Neural crest cell (in vitro differentiated cells): ENCODE results near the gene PLB1. TPM values are rescaled to one million over a fixed set of nuclear protein-coding genes. Genes with fewer than 3 reads are reported as not detected.

ENCODE experiments used
- DNase-seq: peaks from one replicate; pipeline ENCODE4 v3.0.0; 2021; ENCODE audit warnings: low read depth, mixed read lengths, low spot score
- H3K27ac Mint-ChIP-seq: one replicate; pipeline ENCODE4 v1.8.0; 2021; ENCODE audit warnings: mild to moderate bottlenecking, mixed read lengths; ENCODE audit not compliant: unreplicated experiment
- H3K27me3 Mint-ChIP-seq: 2 replicates; pipeline ENCODE4 v1.8.0; 2021; ENCODE audit warnings: low read depth, mild to moderate bottlenecking, mixed read lengths
- H3K36me3 Mint-ChIP-seq: 2 replicates; pipeline ENCODE4 v1.8.0; 2021; ENCODE audit warnings: low read depth, mild to moderate bottlenecking, mixed read lengths
- H3K4me1 Mint-ChIP-seq: 2 replicates; pipeline ENCODE4 v1.8.0; 2021; ENCODE audit warnings: mixed read lengths
- H3K4me3 Mint-ChIP-seq: one replicate; pipeline ENCODE4 v1.8.0; 2021; ENCODE audit warnings: mild to moderate bottlenecking, mixed read lengths
- H3K9me3 Mint-ChIP-seq: 2 replicates; pipeline ENCODE4 v1.8.0; 2021; ENCODE audit warnings: mixed read lengths
- CTCF ChIP-seq: fragments of 200-600 bp; sonication (generic); conservative IDR thresholded peaks from 2 replicates; pipeline ENCODE4 v1.5.0; 2021; ENCODE audit warnings: antibody characterized with exemption, mild to moderate bottlenecking
- total RNA-seq: library from RNA; stranded (reverse); gene quantifications from 2 replicates; pipeline ENCODE4 v1.2.1, GENCODE V29; 2021

Gene PLB1
- total RNA-seq, 1 donor from 2014 or later, result 0.16 TPM

GRCh38 chr2:28659127-28659526 is 163.3 kb downstream of the PLB1 start:
- H3K27me3 Mint-ChIP-seq, result no peaks in the 10 kb centered on the region
- no peak overlapping the region for H3K27ac Mint-ChIP-seq
- no peak overlapping the region for H3K4me3 Mint-ChIP-seq
- no peaks in the 10 kb centered on the region for H3K36me3 Mint-ChIP-seq
- no peak for TF ChIP-seq CTCF
- H3K4me1 Mint-ChIP-seq, result peaks cover 5% of the 10 kb centered on the region
- no peaks in the 10 kb centered on the region for H3K9me3 Mint-ChIP-seq
- no peak for DNase-seq

DNA sequence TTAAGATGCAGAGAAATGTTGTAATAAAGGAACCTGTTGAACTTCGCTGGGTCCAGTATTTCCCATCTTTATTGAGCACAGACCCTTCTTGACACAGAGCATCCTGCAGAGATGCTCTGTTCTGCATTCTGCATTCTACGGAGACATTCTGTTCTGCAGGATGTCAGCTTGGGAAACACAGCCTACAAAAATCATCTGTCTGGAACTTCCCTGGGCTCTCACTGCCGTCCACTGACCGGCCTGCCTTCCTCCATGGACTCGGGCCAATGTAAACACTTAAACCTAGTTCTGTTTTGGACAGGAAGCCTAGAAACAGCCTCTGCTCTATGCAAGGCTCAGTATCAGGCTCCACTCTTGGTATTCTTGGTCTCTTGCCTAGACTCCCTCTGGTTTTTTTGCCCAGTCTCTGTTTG is 165.7 kb downstream of the PLB1 start:
- Mint-ChIP-seq H3K27me3 (no peaks in the 10 kb centered on the region), H3K4me3 (no peak overlapping the region), H3K9me3 (no peaks in the 10 kb centered on the region), H3K4me1 (peaks cover 19% of the 10 kb centered on the region), H3K27ac (no peak overlapping the region), H3K36me3 (no peaks in the 10 kb centered on the region)
- DNase-seq, result no peak
- TF ChIP-seq CTCF, result no peak

DNA sequence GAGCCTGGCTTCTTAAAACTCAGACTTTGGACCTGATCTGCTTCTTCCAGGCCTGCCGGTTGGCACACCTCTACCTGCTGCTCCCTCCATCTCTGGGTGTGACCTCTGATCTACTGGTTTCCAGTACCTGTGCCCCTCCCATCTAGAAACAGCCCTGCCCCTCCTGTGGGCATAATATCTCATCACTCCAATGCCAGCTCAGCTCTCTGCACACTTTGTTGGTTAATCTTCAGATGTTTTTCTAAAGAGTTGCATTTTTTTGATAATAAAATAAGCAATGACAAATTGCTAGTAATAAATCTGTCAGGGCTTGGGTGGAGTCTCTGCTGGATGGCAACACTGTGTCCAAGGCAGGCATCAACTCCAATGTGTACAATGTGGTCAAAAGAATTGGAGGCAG is 166.2 kb downstream of the PLB1 start:
- DNase-seq, result no peak
- H3K4me1 Mint-ChIP-seq, result peaks cover 19% of the 10 kb centered on the region
- no peak for TF ChIP-seq CTCF
- H3K4me3 Mint-ChIP-seq, result no peak overlapping the region
- no peak overlapping the region for H3K27ac Mint-ChIP-seq
- H3K27me3 Mint-ChIP-seq, result no peaks in the 10 kb centered on the region
- no peaks in the 10 kb centered on the region for H3K9me3 Mint-ChIP-seq
- no peaks in the 10 kb centered on the region for H3K36me3 Mint-ChIP-seq

DNA sequence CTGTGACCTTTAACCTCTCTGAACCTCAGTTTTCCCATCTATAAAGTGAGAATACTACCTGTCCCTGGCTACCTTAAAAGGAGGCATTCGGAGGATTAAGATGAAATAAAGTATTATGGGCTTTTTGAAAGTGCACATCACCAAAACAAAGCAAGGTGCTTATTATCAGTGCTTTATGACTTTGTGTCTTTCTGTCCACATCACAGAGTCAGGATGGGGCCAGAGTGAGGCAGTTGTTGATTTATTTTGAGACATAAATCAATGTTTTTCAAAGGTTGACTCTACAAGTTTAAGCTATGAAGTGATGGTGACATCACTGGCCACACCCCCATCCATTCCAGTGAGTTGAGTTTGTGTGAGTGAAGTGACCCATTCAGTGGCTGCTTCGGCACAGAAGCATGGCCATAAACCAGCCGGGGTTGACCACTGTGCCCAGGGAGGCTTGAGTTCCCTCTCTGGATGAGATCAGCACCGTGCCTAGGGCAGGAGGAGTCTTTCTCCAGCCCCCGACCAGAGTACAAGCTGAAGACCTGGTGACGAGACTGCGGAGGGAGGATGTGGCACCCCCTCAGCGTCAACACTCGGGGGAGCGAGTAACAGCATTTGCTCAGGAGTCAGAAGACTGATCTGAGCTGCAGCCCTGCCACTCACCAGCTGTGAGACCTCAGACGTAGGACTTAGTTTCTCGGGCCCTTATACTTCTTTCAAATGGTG is 166.8 kb downstream of the PLB1 start:
- H3K4me1 Mint-ChIP-seq, result peaks cover 19% of the 10 kb centered on the region
- H3K27me3 Mint-ChIP-seq, result no peaks in the 10 kb centered on the region
- no peaks in the 10 kb centered on the region for H3K36me3 Mint-ChIP-seq
- no peak for DNase-seq
- TF ChIP-seq CTCF, result no peak
- H3K4me3 Mint-ChIP-seq, result no peak overlapping the region
- H3K9me3 Mint-ChIP-seq, result no peaks in the 10 kb centered on the region
- no peak overlapping the region for H3K27ac Mint-ChIP-seq

DNA sequence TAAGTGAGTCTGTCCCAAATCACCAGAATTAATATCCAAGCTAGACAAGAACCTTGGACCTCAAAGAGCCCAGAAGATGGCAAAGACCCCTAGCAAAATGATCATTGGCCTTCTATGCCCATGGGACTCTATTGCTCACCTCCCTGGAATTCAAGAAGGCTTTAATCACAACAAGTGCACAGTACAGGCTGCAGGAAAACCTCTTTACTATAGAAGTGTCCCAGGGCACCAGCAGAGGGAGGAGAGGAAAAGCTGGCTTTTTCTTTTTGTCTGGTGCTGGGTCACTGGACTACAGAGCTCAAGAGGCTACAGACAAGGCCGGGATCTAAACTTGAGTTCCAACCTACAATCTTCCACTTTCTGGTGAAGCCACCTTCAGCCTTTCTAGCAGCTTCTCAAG is 167.5 kb downstream of the PLB1 start:
- Mint-ChIP-seq H3K27ac (no peak overlapping the region), H3K27me3 (no peaks in the 10 kb centered on the region), H3K4me1 (peaks cover 19% of the 10 kb centered on the region), H3K4me3 (no peak overlapping the region), H3K36me3 (no peaks in the 10 kb centered on the region), H3K9me3 (no peaks in the 10 kb centered on the region)
- no peak for DNase-seq
- no peak for TF ChIP-seq CTCF
